Iris pigment epithelial cell (primary cell): Measurements from ENCODE around the gene BNIP2.
"Not testable (repeated sequence)": the region's sequence is repeated elsewhere in the genome, so short reads cannot be mapped to it uniquely, and the experiment has no call there.

Experiments used
- DNase-seq: peaks from one replicate; pipeline ENCODE4 v3.0.0-alpha.2; 2011; ENCODE audit warnings: low read depth

The BNIP2 gene

GRCh38 chr15:59687836-59688235, 1.3 kb downstream of the BNIP2 start:
- peak; percentile 64 for DNase-seq

DNA sequence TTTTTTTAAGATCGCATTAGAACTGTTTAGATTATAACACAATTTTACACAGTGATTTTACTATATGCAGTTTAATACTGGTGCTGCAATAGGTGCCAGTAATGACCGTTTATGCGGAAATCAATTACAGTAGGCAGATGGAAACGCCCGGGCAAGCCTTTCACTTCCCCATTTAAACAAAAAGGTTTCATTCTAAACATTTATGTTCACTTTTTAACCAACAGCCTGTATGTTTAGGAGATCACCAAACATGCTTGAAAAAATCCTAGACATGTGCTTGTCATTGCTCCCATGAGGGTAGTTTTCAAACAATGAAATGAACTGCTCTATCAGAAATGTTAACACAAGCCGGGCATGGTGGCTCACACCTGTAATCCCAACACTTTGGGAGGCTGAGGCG, 2.7 kb downstream of the BNIP2 start:
- DNase-seq: no peak

DNA sequence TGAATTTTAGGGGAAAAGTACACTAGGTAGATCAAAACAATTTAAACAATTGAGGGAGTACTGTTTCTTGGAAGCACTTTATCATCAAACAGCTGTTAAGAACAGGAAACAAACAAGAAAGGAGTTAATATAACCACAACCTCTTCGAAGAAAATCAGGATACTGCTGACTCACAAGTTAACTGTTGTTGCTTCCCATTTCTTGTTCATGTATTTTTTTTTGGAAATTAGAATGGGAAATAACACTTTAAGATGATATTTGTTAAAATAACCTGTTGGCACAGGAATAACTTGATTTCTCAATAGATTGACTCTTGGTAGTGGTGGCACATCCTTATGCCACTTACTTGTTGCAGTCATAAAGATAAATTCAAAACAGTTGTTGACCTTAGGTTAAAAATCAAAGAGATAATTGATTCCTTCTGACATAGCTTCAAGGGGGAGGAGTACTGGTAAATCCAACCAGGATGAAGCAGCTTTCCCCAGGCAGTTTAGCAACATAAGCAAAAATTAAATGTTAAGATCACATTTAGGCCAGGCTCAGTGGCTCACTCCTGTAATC, 3.3 kb downstream of the BNIP2 start:
- DNase-seq: peak; percentile 58

GRCh38 chr15:59680870-59681269, 8.2 kb downstream of the BNIP2 start:
- no peak for DNase-seq

- no peak for DNase-seq
These were observed 8.8 kb downstream of the BNIP2 start for GRCh38 chr15:59680346-59680745.

DNA sequence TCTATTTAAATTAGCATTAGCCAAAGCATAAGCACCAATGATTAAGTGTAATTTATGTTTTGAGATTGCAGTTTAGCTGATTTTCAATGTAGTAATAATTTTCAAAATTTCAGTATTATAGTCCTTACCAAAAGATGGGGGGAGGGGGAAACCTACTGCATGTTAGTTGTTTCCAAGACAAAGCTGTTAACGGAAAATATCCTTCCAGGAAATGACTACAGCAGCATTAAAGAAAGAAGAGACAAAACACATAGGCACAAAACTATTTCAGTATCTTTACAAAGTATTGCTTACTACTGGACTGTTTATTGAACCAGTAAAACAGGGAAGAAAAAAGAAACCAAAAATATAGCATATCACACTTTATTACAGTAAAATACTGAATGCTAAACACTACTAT, 10.5 kb downstream of the BNIP2 start:
- DNase-seq: peak; percentile 34

DNA sequence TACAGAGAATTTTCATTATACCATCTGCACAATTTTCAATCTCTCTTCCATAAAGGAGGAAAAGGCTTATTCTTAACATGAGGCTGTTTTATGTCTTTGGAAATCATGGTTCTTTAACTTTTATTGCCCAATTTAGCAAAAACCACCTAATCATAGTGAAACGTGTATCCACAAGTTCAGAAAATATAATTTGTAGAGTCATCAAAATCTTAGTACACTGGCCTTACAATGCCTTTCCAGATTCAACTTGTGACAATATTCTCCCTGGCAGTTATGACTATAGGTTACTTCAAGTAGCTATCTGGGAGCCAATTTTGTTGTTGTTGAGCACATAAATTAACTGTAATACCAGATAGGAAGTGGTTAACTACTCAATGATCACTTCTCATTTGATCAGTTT, 10.9 kb downstream of the BNIP2 start:
- DNase-seq: no peak

DNA sequence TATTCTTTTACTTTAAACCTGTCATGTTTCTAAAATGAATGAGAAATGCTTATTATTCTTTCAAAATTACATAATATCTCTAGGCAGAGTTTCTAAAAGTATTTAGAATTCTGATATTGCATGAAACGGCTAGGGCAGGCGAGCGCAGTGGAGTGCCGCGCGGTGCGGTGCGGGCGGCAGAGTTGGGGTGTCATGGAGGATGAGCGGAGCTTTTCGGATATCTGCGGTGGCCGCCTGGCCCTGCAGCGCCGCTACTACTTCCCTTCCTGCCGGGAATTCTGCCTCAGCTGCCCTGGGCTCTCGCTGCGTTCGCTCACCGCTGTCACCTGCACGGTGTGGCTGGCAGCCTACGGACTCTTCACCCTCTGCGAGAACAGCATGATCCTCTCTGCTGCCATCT, 12.6 kb downstream of the BNIP2 start:
- DNase-seq: no peak

DNA sequence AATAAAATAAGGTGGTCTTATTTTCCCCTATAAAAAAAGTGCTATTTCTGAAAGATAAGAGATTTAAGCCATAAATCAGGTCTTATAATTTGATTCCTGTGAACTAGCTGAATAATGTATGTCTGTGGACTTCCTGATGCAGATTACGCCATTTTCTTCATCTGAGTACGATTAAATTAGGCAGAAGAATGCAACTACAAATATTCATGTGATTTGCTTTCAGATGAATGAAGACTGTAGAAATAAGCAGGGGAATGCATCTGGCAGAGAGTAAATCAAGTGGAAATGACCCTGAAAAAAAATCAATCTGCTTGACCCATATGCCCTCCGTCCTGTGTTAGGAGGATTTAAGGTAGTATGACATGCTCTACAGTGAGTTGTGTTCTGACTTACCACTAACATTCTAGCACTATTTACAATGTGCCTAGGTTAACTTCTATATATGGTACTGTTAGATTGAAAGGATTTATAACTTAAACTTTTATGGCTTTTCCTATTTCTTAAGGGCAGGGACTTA, 14.7 kb downstream of the BNIP2 start:
- DNase-seq: no peak

DNA sequence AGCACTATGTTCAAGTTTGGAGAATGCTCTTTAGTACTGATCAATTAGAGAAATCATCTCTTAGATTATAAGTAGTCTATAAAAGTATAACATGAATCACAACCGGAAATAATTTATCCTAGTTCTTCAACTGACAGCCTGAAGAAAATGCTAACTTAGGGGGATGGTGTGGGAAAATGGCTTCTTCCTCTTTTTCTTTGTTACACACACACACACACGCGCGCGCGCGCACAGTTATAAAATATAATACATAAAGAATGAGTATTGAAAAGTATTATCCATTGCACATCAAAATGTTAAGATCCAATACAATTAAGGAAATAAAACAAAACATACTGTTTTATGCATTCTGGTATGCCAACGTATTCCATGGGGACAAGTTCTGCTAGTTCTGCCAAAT, 20.6 kb downstream of the BNIP2 start:
- no peak for DNase-seq

DNA sequence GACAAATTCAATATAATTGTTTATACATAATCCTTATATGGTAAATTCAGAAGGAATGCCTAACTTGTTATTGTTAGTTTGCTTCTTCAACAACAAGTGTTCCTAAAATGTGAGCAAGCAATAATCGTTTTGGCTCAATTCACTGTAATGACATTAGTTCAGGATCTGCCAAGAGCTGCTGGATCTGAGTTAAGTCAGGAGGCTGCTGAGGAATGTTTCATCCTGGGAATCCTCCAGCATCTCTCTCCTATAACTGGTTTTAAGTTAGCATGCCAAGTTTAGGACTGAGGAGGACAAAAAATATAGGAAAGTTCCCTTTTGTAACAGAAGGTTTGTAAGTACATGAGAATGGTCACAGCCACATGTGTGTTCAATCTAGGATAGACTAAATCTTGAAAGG, 26.9 kb downstream of the BNIP2 start:
- DNase-seq: no peak

DNA sequence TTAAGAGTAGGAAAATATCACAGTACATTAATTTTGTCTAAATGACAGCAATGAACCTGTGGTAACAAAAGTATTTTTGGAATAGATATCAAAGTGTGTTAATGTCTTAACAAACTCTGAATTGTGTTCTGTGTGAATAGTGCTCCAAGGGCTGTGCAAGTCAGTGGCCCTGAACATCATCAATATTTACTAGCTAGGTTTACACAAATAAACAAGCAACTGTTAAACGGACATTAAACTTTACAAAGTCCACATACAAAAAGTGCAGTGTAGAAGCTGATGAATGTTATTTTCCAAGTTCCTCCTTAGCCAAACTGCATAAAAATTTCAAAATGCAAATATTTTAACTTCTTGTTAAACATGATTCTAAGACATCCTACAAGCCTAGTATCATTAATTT, 29.8 kb downstream of the BNIP2 start:
- DNase-seq: no peak

DNA sequence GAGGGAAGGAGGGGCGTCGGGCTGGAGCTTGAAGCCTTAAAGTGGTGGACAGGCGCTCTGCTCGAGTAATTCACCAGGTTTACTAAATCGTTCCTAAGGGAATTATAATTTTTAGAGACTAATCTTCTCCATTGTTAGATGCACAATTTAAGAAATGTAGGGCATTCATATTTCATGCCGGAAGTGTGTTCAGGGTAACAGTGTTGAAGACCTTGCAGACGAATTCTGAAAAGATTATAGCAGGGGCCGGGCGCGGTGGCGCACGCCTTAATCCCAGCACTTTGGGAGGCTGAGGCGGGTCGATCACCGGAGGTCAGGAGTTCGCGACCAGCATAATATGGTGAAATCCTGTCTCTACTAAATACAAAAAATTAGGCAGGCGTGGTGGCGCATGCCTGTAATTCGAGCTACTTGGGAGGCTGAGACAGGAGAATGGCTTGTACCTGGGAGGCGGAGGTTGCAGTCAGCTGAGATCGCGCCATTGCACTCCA, 31.4 kb downstream of the BNIP2 start:
- DNase-seq: no peak

DNA sequence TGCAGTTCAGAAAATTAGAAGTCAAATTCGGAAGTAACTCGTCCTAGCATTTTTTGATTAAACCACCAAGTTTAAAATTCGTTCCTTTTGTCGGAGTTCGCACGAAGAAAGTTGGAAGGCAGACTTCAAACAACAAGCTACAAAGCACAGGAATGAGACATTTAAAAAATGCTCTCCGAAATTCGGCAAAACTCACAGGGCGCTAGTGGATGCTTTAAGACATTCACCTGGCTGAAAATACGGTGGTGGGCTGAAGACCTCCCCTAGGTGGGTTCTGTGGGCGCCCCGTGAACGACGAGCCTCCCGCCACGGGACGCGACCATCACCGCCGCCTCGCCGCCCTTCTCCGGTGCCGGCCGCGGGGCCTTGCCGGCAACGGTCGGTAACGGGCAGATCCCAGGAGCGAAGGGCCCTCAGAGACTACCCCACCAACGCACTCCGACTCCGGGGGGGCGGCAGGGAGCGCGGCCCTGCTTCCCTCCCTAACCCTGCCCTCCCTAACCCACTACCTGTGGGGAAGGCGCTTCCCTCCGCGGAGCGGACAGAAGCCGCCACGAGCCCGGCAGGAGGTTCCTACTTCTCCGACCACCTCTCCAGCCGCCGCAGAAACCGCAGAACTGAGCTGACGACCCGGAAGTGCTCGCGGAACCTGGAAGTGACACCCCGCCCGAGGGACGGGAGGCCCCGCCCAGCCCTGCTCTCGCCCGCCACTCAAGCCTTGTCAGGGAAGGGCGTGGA, 32.1 kb downstream of the BNIP2 start, which contains the start of gene GTF2A2:
Gene GTF2A2 (minus strand): TSS at position 619 of the 738 bp plus-strand sequence. CDS start 5,238 bp downstream, outside the sequence.
- DNase-seq: peak; percentile 97

DNA sequence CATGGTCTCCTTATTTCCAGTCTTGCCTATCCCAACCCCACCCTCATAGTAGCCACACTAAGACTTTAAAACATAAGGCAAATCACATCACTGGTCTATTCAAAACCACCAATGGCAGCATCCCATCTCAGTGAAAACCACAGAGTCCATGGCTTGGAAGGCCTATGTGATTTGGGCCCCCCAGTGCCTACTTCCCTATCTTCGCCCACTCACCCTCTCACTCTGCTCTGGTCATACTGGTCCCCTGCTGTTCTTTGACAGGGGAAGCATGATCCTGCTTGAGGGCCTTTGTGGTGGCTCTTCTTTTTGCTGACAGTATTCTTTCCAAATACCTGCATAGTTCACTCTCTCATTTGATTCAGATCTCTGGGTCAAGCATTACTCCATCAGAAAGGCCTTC, 35.1 kb downstream of the BNIP2 start:
- DNase-seq: no peak

GRCh38 chr15:59649603-59650002, 39.5 kb downstream of the BNIP2 start:
- DNase-seq: peak; percentile 38

GRCh38 chr15:59647085-59647484, 42.0 kb downstream of the BNIP2 start:
- no peak for DNase-seq

DNA sequence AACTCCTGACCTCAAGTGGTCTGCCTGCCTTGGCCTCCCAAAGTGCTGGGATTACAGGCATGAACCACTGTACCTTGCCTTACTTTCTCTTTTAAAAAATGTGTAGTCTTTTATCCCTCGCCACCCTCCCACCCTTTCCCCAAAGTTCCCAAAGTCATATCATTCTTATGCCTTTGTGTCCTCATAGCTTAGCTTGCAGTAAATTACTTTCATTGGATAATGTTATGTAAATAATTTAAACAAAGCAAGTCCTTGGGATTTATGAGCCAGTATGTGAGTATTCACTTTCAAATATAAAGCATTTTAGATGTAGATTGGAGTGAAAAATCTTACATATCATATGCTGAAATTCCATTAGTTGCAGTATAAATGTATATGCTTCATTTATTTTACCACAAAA, 42.8 kb downstream of the BNIP2 start:
- no peak for DNase-seq

- DNase-seq: not testable (repeated sequence)
These were observed 43.3 kb downstream of the BNIP2 start for GRCh38 chr15:59645812-59646211.

DNA sequence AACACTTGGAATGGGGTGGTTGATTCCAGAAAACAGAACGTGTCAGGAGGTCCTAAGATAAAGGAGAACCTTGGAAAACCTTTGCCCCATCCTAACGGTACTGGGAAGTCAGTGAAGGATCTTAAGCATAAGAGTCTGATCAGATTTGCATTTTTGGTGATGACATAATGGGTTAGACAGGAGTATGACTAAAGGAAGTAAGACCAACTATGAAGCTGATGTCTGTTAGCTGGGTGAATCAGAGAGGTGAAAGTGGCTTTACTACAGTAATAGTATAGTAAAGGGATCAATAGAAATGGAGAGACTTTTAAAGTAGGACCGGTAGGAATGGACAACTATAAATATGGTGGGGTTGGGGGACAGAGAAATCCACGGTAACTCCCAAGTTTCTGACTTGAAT, 44.4 kb downstream of the BNIP2 start:
- DNase-seq: peak; percentile 58

- peak; percentile 5 for DNase-seq
These were observed 46.8 kb downstream of the BNIP2 start for GRCh38 chr15:59642351-59642750.

DNA sequence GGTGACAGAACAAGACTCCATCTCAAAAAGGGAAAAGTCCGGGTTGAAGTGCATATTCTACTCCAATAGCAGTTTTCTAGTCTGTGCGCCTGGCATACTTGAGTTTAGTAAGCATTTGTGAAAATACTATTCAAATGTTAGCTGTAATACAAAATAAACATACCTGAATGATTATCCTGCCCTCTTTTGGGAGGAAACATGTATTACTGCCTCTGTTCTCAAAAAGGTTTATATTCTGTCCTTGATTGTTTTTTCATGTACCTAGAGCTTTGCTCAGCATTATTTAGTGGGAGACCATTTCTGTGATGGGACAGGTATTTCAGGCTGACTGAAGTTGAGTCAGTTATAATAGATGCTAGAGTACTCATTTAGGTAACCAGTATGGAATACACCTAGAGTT, 51.6 kb downstream of the BNIP2 start:
- DNase-seq: peak; percentile 9

- no peak for DNase-seq
These were observed 52.9 kb downstream of the BNIP2 start for GRCh38 chr15:59636184-59636583.

GRCh38 chr15:59632714-59633113, 56.4 kb downstream of the BNIP2 start:
- DNase-seq: peak; percentile 28
